Stimulated activated CD4-positive, alpha-beta T cell treated with anti-CD3 and anti-CD28 coated beads, TNF-alpha, amount 100 ng/mL, for 4 hours (primary cell): ENCODE measurements around the gene ARHGEF19.

Source experiments
- DNase-seq, 3 experiments: peaks; one replicate each; pipeline ENCODE4 v3.0.0-alpha.2; 2020; ENCODE audit warnings: low read depth in 3 of 3

The ARHGEF19 gene

DNA sequence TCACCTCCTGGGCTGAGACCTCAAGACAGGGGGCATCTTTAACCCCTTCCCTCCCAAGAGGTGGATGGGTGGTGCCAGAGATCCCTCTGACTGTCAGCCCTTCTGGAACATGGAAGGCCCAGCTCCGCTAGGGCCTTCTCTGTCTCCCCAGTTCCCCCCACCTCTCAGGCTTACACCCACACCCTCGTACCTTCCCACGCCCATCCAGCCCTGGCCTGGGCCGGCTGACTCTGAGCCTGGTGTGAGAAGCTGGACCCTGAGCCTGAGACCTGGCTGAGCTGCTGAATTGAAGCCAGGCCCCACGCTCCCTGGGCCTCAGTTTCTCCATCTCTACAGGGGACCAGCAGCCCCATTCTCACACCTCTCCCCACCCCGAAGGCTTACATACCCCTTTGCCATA, 61.9 kb downstream of the ARHGEF19 start:
- no peak for DNase-seq

- DNase-seq = no peak
These were observed 62.6 kb downstream of the ARHGEF19 start for GRCh38 chr1:16149702-16150488.

DNA sequence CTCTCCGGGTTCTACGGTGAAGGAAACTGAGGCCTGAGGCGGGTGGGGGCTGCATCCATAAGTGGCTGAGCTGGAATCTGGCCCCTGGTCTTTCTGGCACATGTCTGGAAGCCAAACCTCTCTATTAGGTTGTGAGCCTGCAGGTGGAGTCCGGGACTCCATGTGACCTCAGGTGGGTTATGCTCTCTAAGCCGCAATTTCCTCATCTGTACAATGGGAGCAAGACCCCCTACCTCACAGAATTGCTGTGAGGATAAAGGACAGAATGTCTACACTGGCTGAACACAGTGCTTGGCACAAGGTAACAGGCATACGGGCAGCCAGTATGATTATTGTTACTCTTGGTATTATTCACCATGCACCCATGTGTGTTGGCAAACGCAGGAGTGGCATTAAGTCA, 63.3 kb downstream of the ARHGEF19 start:
- DNase-seq = no peak

- DNase-seq = no peak
These were observed 63.9 kb downstream of the ARHGEF19 start for GRCh38 chr1:16148329-16149092.
